HL-60 (cell line): Measurements from ENCODE around the gene NIN.

ENCODE experiments used
- CTCF ChIP-seq: IDR thresholded peaks from one replicate; pipeline ENCODE4 v1.5.1; 2011; ENCODE audit warnings: low read length, control low read depth, inconsistent platforms; ENCODE audit not compliant: insufficient read depth
- GABPA ChIP-seq: IDR thresholded peaks from 2 replicates; pipeline ENCODE4 v1.6.1; 2012; ENCODE audit warnings: low read depth
- POLR2AphosphoS5 ChIP-seq: IDR thresholded peaks from 2 replicates; pipeline ENCODE4 v1.6.1; 2012; ENCODE audit warnings: low read depth

- TF ChIP-seq CTCF = no peak
- TF ChIP-seq POLR2AphosphoS5 = no peak
- no peak for TF ChIP-seq GABPA
Measured at GRCh38 chr14:50762931-50763300, 68.0 kb downstream of the NIN start.
